Activated CD4-positive, alpha-beta T cell treated with anti-CD3 and anti-CD28 coated beads, Interleukin-2, amount 50 U/mL, for 1 hour (primary cell): Measurements from ENCODE around the gene MACF1.
A peak's percentile ranks its signal among the peaks of the same experiment; 100 is the strongest.

Experiments used
- DNase-seq: peaks from one replicate; pipeline ENCODE4 v3.0.0-alpha.2; 2020

The MACF1 gene

GRCh38 chr1:39214021-39214713 lies 9.7 kb downstream of the MACF1 start:
- DNase-seq: no peak

GRCh38 chr1:39214714-39214997 lies 10.2 kb downstream of the MACF1 start:
- no peak for DNase-seq

- DNase-seq: peak; percentile 36
Measured at GRCh38 chr1:39214998-39215873, 10.7 kb downstream of the MACF1 start.

- no peak for DNase-seq
Measured at GRCh38 chr1:39216771-39217170, 12.3 kb downstream of the MACF1 start.

- DNase-seq: no peak
Measured at GRCh38 chr1:39220891-39221870, 16.7 kb downstream of the MACF1 start.

- DNase-seq: no peak
Measured at GRCh38 chr1:39224295-39224829, 19.9 kb downstream of the MACF1 start.

GRCh38 chr1:39226836-39227235 lies 22.3 kb downstream of the MACF1 start:
- no peak for DNase-seq

GRCh38 chr1:39228252-39228651 lies 23.8 kb downstream of the MACF1 start:
- no peak for DNase-seq

GRCh38 chr1:39229504-39229903 lies 25.0 kb downstream of the MACF1 start:
- DNase-seq: no peak

- peak; percentile 15 for DNase-seq
Measured at GRCh38 chr1:39230261-39231190, 26.0 kb downstream of the MACF1 start.

- DNase-seq: no peak
Measured at GRCh38 chr1:39236971-39237370, 32.5 kb downstream of the MACF1 start.

GRCh38 chr1:39238476-39238875 lies 34.0 kb downstream of the MACF1 start:
- DNase-seq: no peak

GRCh38 chr1:39239968-39240367 lies 35.5 kb downstream of the MACF1 start:
- DNase-seq: no peak

- DNase-seq: no peak
Measured at GRCh38 chr1:39243302-39243701, 38.8 kb downstream of the MACF1 start.

GRCh38 chr1:39250460-39251240 lies 46.2 kb downstream of the MACF1 start:
- DNase-seq: no peak

- DNase-seq: no peak
Measured at GRCh38 chr1:39255222-39255621, 50.7 kb downstream of the MACF1 start.

- peak; percentile 65 for DNase-seq
Measured at GRCh38 chr1:39258146-39258924, 53.8 kb downstream of the MACF1 start.

- no peak for DNase-seq
Measured at GRCh38 chr1:39258925-39259244, 54.4 kb downstream of the MACF1 start.

- no peak for DNase-seq
Measured at GRCh38 chr1:39261712-39262221, 57.3 kb downstream of the MACF1 start.

GRCh38 chr1:39262802-39263201 lies 58.3 kb downstream of the MACF1 start:
- no peak for DNase-seq
